K562 (cell line): ENCODE measurements around the gene DHODH. TPM values are rescaled to one million over a fixed set of nuclear protein-coding genes. Genes with fewer than 3 reads are reported as not detected.

Experiments
- ATAC-seq: fragments of 200-7000 bp; cut with Tn5 transposase; 3 replicates; pipeline ENCODE4 v1.9.1; 2020; ENCODE audit warnings: moderate library complexity
- BruUV-seq: library from RNA; stranded (reverse); fragments of 400-500 nt; replicated peaks from 2 replicates; lab custom pipeline; 2021; lab: Mats Ljungman, UMichigan
- CTCF ChIA-PET: fragments of 300-600 bp; formaldehyde crosslinking; extraction: SDS; loops from one replicate; lab custom pipeline; 2021; ENCODE audit warnings: low intra/inter-chr PET ratio; lab: Yijun Ruan, JAX
- POLR2A ChIA-PET: fragments of 300-600, 350-650 bp; sonication (Branson Sonifier 250); formaldehyde crosslinking; extraction: SDS; loops from one replicate; lab custom pipeline; 2021; ENCODE audit warnings: antibody characterized with exemption, inconsistent platforms; lab: Yijun Ruan, JAX
- DNase-seq, 4 experiments: peaks; one replicate each; pipeline versions ENCODE4 v3.0.0 to v3.0.0-alpha.2; 2011 to 2018; ENCODE audit warnings: low spot score in 3 of 4, mixed read lengths in 3 of 4; ENCODE audit errors: extremely low read depth in 1 of 4
- FAIRE-seq: peaks from 2 replicates; lab custom pipeline; 2011; peaks lifted over from hg19 to GRCh38; lab: Jason Lieb, UNC
- H2AFZ ChIP-seq: 2 replicates; pipeline ENCODE4 v1.6.0; 2011; ENCODE audit warnings: low read depth, low read length, control low read depth, inconsistent platforms
- H3K27ac ChIP-seq: fragments of 200-600 bp; 3 replicates; pipeline ENCODE4 v1.8.0; 2011; ENCODE audit warnings: low read depth, mild to moderate bottlenecking, control low read depth, inconsistent platforms, low read length, moderate library complexity, mixed read lengths; ENCODE audit errors: extremely low read depth
- H3K27me3 ChIP-seq, 2 experiments: fragments of 300-600 bp in 1 of 2; 2 replicates in 1 of 2; 3 replicates in 1 of 2; pipeline versions ENCODE4 v1.6.0 to v1.8.0; 2011; ENCODE audit warnings: inconsistent platforms in 2 of 2, low read length in 2 of 2, mild to moderate bottlenecking in 1 of 2, mixed read lengths in 1 of 2, moderate library complexity in 1 of 2; ENCODE audit not compliant: control insufficient read depth in 2 of 2, insufficient read depth in 2 of 2
- H3K36me3 ChIP-seq: fragments of 300-600 bp; 3 replicates; pipeline ENCODE4 v1.8.0; 2011; ENCODE audit warnings: mild to moderate bottlenecking, low read length, inconsistent platforms; ENCODE audit not compliant: control insufficient read depth, insufficient read depth
- H3K4me1 ChIP-seq, 2 experiments: fragments of 200-600 bp in 1 of 2; replicated peaks in 1 of 2; 2 replicates in 1 of 2; 3 replicates in 1 of 2; pipeline versions ENCODE4 v1.5.1 to v1.8.0; 2011; ENCODE audit warnings: inconsistent platforms in 2 of 2, low read length in 2 of 2, mild to moderate bottlenecking in 1 of 2, mixed read lengths in 1 of 2, moderate library complexity in 1 of 2; ENCODE audit not compliant: control insufficient read depth in 2 of 2, insufficient read depth in 2 of 2
- H3K4me2 ChIP-seq: 2 replicates; pipeline ENCODE4 v1.6.1; 2011; ENCODE audit warnings: low read length, control low read depth, inconsistent platforms, mixed read lengths; ENCODE audit not compliant: insufficient read depth
- H3K4me3 ChIP-seq: fragments of 200-600 bp; sonication (generic), shearing (Covaris generic); 2 replicates; pipeline ENCODE4 v1.5.1; 2016; ENCODE audit warnings: control low read depth, inconsistent platforms
- H3K79me2 ChIP-seq: fragments of 200-600 bp; 3 replicates; pipeline ENCODE4 v1.8.0; 2011; ENCODE audit warnings: low read length, inconsistent platforms; ENCODE audit not compliant: control insufficient read depth, insufficient read depth
- H3K9ac ChIP-seq, 2 experiments: 2 replicates each; pipeline versions ENCODE4 v1.6.0 to v1.6.1; 2011; ENCODE audit warnings: low read depth in 2 of 2, low read length in 2 of 2, control low read depth in 1 of 2, inconsistent platforms in 1 of 2, mild to moderate bottlenecking in 1 of 2, mixed read lengths in 1 of 2; ENCODE audit not compliant: insufficient read depth in 1 of 2
- H3K9me1 ChIP-seq: one replicate; pipeline ENCODE4 v1.6.0; 2011; ENCODE audit warnings: inconsistent platforms, mild to moderate bottlenecking, low read length, moderate library complexity; ENCODE audit not compliant: control insufficient read depth, insufficient read depth
- H3K9me3 ChIP-seq: replicated peaks from 2 replicates; pipeline ENCODE4 v1.5.1; 2011; ENCODE audit warnings: low read depth, low read length, inconsistent platforms; ENCODE audit not compliant: control insufficient read depth, insufficient read depth
- H4K20me1 ChIP-seq: replicated peaks from 2 replicates; pipeline ENCODE4 v1.6.1; 2011; ENCODE audit warnings: low read length, inconsistent platforms, mixed read lengths; ENCODE audit not compliant: control insufficient read depth, insufficient read depth
- CHD4 ChIP-seq: fragments of 200-600 bp; sonication (generic); IDR thresholded peaks from 3 replicates; pipeline ENCODE4 v1.6.1; 2012; ENCODE audit warnings: low read depth, mild to moderate bottlenecking, mixed read lengths, low read length, inconsistent platforms; ENCODE audit not compliant: insufficient read depth, insufficient replicate concordance, poor library complexity, severe bottlenecking
- HNRNPK ChIP-seq: fragments of 200-400 bp; formaldehyde crosslinking; IDR thresholded peaks from one replicate; pipeline ENCODE4 v1.6.1; 2018; ENCODE audit warnings: mild to moderate bottlenecking, low read depth, low read length; ENCODE audit not compliant: poor library complexity, severe bottlenecking
- HOMEZ ChIP-seq: fragments of 250-450 bp; sonication (Bioruptor Pico); IDR thresholded peaks from 2 replicates; pipeline ENCODE4 v1.4.0; 2020; ENCODE audit warnings: mild to moderate bottlenecking, moderate library complexity
- KAT2B ChIP-seq: IDR thresholded peaks from one replicate; pipeline ENCODE4 v1.6.1; 2012; ENCODE audit warnings: low read depth, mild to moderate bottlenecking, control low read depth, inconsistent platforms, low read length, moderate library complexity
- MAFF ChIP-seq: IDR thresholded peaks from 2 replicates; pipeline ENCODE4 v1.6.1; 2012; ENCODE audit warnings: low read length, improper control_type of control experiment
- MAFK ChIP-seq: IDR thresholded peaks from 2 replicates; pipeline ENCODE4 v1.6.1; 2011; ENCODE audit warnings: low read length, improper control_type of control experiment
- MBD1 ChIP-seq: fragments of 250-450 bp; sonication (Bioruptor Pico); IDR thresholded peaks from 2 replicates; pipeline ENCODE4 v1.8.0; 2022; ENCODE audit warnings: inconsistent platforms
- MEIS2 ChIP-seq: fragments of 450-650 bp; IDR thresholded peaks from 2 replicates; pipeline ENCODE4 v1.6.1; 2014; ENCODE audit warnings: mild to moderate bottlenecking; ENCODE audit not compliant: partially characterized antibody
- NCOA6 ChIP-seq: fragments of 450-650 bp; IDR thresholded peaks from 2 replicates; pipeline ENCODE4 v1.6.1; 2017; ENCODE audit warnings: mild to moderate bottlenecking
- NFATC3 ChIP-seq: fragments of 450-650 bp; IDR thresholded peaks from 2 replicates; pipeline ENCODE4 v1.6.1; 2017; ENCODE audit warnings: mild to moderate bottlenecking
- TAF15 ChIP-seq: fragments of 200-400 bp; formaldehyde crosslinking; IDR thresholded peaks from 2 replicates; pipeline ENCODE4 v1.6.1; 2017; ENCODE audit warnings: mild to moderate bottlenecking, low read depth, low read length, moderate library complexity
- TCF3 ChIP-seq: sonication (generic); formaldehyde crosslinking; IDR thresholded peaks from 2 replicates; pipeline ENCODE4 v1.4.0; 2020; ENCODE audit warnings: mild to moderate bottlenecking, missing genetic modification reagents
- ZNF184 ChIP-seq: sonication (generic); formaldehyde crosslinking; IDR thresholded peaks from 2 replicates; pipeline ENCODE4 v1.5.0; 2020; ENCODE audit warnings: missing genetic modification reagents
- ZNF24 ChIP-seq: fragments of 450-650 bp; IDR thresholded peaks from 2 replicates; pipeline ENCODE4 v1.6.1; 2016
- ZNF253 ChIP-seq: fragments of 250-450 bp; sonication (Bioruptor Pico); conservative IDR thresholded peaks from 2 replicates; pipeline ENCODE4 v1.6.1; 2021; ENCODE audit warnings: mild to moderate bottlenecking
- ZNF311 ChIP-seq: fragments of 250-450 bp; sonication (Bioruptor Pico); IDR thresholded peaks from 2 replicates; pipeline ENCODE4 v1.4.0; 2020; ENCODE audit warnings: mild to moderate bottlenecking, moderate library complexity
- ZNF316 ChIP-seq: fragments of 450-650 bp; IDR thresholded peaks from 2 replicates; pipeline ENCODE4 v1.6.1; 2016
- ZNF408 ChIP-seq: fragments of 250-450 bp; sonication (Bioruptor Pico); IDR thresholded peaks from 2 replicates; pipeline ENCODE4 v1.4.0; 2020; ENCODE audit warnings: low read depth, mild to moderate bottlenecking, moderate library complexity
- ZNF76 ChIP-seq: fragments of 250-450 bp; sonication (Bioruptor Pico); IDR thresholded peaks from 2 replicates; pipeline ENCODE4 v1.4.0; 2020; ENCODE audit warnings: mild to moderate bottlenecking, moderate library complexity, borderline replicate concordance
- WGBS: fragments of 100-300 bp; shearing (Covaris generic); methylation state at CpG from one replicate; pipeline ENCODE4 v1.1.6; 2016; ENCODE audit warnings: low coverage, mixed read lengths; ENCODE audit not compliant: insufficient coverage; ENCODE audit errors: missing lambda C conversion rate; 5-methylcytosine and 5-hydroxymethylcytosine counted together
- in situ Hi-C: fragments of 300-500 bp; cut with MboI; formaldehyde crosslinking; loops from 4 replicates; pipeline ENCODE4 v1.15.0; 2018; ENCODE audit warnings: inconsistent platforms, mixed read lengths
- intact Hi-C: fragments of 100-400 bp; cut with micrococcal nuclease; formaldehyde crosslinking; loops from 2 replicates; pipeline ENCODE4 v1.14.2; 2022
- polyA plus RNA-seq, 8 experiments: library from polyadenylated mRNA; depleted of rRNA in 4 of 8; stranded (reverse) in 5 of 8; unstranded in 3 of 8; fragments of >200 nt; fragmentation: Nextera tagmentation in 2 of 8; fragmentation: Illumina TruSeq in 1 of 8; extraction: Ambion mirVana in 2 of 8; extraction: Trizol in 1 of 8; gene quantifications; 2 replicates each; pipeline versions ENCODE4 v1.2.1 to v1.2.3, GENCODE V29; 2011 to 2014; ENCODE audit warnings: inconsistent platforms in 1 of 8, missing spikeins in 1 of 8
- total RNA-seq, 7 experiments: library from RNA; depleted of rRNA in 6 of 7; stranded (reverse); fragments of >200 nt in 6 of 7; fragmentation: Illumina TruSeq in 2 of 7; extraction: Trizol in 2 of 7; gene quantifications; 2 replicates each; pipeline versions ENCODE4 v1.2.1 to v1.2.3, GENCODE V29; 2011 to 2021; ENCODE audit warnings: low replicate concordance in 1 of 7

Gene DHODH
- total and polyA plus RNA-seq, 9 of the 15 experiments (the other 6 are each of a cell fraction or from before 2014, with no cell fraction given), result 4.3 to 19.9 (median 12.7) TPM

GRCh38 chr16:72024862-72025382 lies 16.4 kb downstream of the DHODH start:
- H3K27me3 ChIP-seq, result no peaks in the 10 kb centered on the region
- DNase-seq (no peak), FAIRE-seq (no peak), ATAC-seq (no peak)
- H2AFZ ChIP-seq, result no peak overlapping the region
- in situ Hi-C loops, result no loop called here
- H4K20me1 ChIP-seq, result no peaks in the 10 kb centered on the region
- ChIA-PET CTCF (no interaction called here), POLR2A (no interaction called here)
- no peak overlapping the region for H3K9ac ChIP-seq
- peaks cover 56% of the 10 kb centered on the region for H3K36me3 ChIP-seq
- H3K4me1 ChIP-seq, result no peaks in the 10 kb centered on the region; a peak in 2 of 5 replicates
- H3K4me2 ChIP-seq, result no peak overlapping the region
- BruUV-seq, result no TSS peak
- H3K9me1 ChIP-seq, result no peaks in the 10 kb centered on the region
- no peak overlapping the region for H3K4me3 ChIP-seq
- intact Hi-C loops, result no loop called here
- H3K79me2 ChIP-seq, result no peaks in the 10 kb centered on the region
- no peaks in the 10 kb centered on the region for H3K9me3 ChIP-seq
- no peak overlapping the region for H3K27ac ChIP-seq
- 72% methylated on average over 6 of the region's 6 CpGs for WGBS
- TF ChIP-seq NFATC3 (no peak), MEIS2 (no peak), CHD4 (no peak), MBD1 (CRISPR knock-in tag) (no peak), ZNF311 (CRISPR knock-in tag) (no peak), ZNF253 (CRISPR knock-in tag) (no peak), NCOA6 (no peak), ZNF76 (CRISPR knock-in tag) (no peak), MAFK (peak; percentile 56; the same call in 1 of the 2 replicates), KAT2B (no peak), HNRNPK (no peak), ZNF316 (peak; percentile 67), MAFF (peak; percentile 68; the same call in 1 of the 2 replicates), ZNF184 (CRISPR knock-in tag) (no peak), ZNF408 (CRISPR knock-in tag) (no peak), TAF15 (no peak), HOMEZ (no peak), TCF3 (CRISPR knock-in tag) (no peak), ZNF24 (no peak)
